Germinal center (tissue), 1 donor: ENCODE measurements around the gene ULK1.

Experiments
- DNase-seq: peaks from one replicate; pipeline ENCODE4 v3.0.0; 2012; ENCODE audit warnings: mixed read lengths, low spot score

Gene ULK1

DNA sequence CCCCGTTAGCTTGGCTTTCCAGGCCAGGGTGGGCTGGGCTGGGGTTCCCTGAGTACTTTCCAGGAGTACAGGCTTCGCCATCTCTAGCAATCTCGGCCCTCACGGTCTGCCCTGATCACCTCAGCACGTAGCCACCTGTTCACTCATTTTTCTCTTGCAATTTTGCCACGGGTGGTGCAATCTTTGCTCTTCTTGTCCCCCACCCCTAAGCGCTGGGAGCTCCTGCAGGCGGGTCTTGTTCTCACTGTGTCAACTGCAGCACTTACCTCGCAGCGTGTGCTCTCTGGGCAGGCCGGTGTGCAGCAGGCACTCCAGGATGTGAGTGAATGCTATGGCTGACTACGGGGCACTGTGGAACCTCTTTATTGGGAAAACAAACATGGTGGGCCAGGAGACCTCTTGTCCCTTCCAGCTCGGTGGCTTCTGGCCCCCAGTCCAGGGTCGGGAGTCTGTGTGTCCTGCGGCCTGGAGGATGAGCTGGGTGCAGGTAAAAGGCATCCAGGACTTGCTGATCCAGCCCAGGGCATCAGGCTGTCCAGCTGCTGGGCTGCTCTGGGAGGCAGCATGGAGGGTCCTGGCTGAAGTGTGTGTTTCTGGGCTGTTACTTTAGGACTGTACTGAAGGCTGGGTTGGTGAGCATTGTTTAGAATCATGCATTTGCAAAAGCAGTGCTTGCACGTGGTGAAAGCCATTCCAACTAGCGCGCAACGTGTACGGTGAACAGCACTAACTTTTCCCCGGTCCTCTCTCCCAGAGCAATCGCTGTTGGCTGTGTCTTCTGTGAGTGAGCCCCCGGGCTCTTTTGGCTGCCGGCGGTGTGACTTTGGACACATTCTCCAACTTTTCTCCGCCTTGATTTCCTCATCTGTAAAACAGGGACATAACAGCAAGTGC lies 1.5 kb upstream of the ULK1 start:
- no peak for DNase-seq

DNA sequence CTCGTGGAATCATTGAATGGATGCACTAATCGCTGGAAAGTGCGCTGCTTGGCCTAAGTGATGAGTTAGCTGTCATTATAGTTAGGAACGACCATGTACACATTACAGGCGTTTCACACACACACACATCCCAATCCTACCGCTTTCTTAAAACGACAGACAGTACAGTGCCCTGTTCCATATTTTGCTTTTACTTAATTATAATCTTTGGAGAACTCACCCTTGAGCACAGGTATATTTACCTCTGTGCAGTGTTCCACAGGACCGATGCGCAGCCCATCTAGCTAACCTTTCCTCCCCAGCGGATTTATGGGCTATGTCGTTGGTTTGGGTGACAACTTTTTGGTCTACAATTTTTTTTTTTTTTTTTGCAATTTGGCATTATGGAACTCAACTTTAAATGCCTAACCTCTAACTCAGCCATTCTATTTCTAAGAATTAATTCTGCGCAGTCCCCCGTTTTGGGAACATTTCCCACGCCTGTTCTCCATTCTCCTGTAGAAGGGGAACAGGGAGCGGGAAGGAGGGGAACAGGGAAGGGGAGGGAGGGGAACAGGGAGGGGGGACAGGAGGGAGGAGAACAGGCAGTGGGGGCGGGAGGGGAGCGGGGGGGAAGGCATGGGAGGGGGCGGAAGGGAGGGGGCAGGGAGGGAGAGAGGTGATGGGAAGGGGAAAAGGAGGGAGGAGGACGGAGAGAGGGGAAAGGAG lies 663 bp upstream of the ULK1 start:
- DNase-seq = no peak

DNA sequence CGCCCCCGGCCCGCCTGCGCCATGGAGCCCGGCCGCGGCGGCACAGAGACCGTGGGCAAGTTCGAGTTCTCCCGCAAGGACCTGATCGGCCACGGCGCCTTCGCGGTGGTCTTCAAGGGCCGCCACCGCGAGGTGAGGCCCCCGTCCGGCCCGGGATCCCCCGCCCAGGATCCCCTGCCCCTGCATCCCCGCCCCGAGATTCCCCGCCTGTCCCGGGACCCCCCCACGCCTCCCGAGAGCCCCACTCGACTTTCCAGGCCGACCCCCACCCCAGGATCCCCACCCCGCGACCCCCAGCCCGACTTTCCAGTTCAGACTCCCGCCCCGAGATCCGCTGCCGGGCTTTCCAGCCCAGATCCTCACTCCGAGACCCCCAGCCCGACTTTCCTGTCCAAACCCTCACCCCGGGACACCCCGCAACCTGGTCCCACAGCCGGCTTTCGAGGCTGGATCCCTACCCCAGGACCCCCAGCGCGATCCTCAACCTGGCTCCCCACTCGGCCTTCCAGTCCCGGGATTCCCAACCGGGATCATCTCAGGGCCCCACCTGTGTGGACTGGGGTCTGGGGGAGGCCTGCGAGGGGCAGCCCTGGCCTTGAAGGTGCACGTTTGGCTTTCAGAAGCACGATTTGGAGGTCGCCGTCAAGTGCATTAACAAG lies 688 bp downstream of the ULK1 start:
- no peak for DNase-seq

DNA sequence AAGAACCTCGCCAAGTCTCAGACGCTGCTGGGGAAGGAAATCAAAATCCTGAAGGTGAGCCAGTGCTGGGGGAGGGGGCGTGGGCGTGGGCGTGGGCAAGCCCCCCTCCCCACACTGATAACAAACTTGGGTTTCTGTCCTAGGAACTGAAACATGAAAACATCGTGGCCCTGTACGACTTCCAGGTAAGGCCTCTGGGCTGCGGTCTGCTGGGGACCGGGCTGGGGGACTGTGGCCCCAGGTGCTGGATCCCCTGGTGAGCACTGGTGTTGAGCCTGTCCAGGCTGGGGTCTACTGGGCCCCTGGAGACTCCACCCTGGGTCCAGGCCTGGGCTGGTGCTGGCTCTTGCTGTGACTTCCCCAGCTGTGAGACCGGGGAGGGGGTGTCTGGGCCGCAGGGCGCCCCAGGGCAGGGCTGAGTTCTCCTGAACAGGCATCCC lies 1.2 kb downstream of the ULK1 start:
- no peak for DNase-seq

DNA sequence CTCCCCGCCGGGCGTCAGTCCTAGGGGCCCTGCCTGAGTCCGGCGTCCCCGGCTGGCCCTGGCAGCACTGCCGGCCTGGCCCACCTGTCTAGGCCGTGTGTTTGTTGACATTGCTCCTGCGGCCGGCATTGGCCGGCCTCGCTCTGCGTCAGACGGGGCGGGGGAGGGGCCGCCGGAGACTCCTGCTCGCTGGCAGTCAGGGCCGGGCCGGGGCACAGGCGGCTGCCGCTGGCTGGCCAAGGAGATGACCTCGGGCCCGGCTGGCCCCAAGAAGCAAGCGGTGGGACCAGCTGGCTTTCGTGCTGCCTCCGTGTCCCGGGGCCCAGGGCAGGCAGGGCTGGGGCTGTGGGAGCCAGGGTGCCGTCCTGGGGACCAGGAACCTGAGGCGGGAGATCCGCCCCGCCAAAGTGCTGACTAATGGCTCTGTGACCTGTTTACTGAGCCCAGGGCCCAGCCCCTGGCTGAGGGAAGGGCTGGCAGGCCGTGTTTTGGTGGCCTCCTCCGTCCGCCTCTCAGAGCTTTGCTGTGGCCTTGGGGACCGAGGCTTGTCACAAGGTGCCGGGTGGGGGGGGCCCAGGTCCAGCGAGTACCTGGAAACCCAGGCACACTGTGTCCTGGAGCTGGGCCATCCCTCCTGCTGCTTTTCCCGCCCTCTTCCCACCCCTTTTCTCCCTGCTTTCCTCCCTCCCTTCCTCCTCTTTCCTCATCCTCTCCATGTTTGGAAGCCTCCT lies 1.8 kb downstream of the ULK1 start:
- peak; percentile 76 for DNase-seq

DNA sequence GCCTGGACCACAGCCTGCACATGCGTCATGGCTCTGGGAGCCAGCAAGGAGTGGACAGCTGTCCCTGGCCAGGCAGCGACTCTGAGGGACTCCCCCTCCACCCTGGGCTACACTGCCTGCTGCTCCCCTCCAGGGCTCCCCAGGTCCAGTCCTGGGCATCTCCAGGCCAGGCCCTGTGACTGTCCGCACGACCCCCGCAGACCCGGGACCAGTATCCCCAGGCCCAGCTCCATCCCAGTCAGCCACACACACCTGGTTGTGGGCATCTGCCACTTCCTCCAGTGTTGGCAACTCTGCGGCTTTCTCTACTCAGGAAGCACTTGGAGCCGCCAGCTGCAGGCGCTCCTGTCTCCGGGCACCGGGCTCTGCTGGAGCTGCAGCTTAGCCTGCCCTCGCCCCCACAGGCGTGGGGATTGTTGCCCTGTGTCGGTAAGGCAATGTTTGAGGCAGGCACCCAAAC lies 2.4 kb downstream of the ULK1 start:
- no peak for DNase-seq

DNA sequence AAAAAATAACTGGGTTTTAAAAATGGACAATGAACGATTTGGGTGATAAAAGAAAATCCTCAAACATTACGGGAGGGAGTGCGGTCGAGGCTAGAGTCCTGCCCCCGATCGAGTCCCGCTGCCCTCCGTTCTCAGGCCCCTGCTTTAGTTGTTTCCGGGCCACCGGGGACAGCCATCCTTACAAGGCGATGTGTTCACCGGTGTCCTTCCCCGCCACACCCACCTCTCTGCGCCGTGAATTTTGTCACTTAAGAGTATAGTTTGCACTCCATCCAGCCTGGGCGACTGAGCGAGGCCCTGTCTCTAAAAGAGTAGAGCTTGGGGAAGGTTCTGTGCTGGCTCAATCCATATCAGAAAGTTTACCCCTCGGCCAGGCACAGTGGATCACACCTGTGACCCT lies 2.9 kb downstream of the ULK1 start:
- DNase-seq = no peak

DNA sequence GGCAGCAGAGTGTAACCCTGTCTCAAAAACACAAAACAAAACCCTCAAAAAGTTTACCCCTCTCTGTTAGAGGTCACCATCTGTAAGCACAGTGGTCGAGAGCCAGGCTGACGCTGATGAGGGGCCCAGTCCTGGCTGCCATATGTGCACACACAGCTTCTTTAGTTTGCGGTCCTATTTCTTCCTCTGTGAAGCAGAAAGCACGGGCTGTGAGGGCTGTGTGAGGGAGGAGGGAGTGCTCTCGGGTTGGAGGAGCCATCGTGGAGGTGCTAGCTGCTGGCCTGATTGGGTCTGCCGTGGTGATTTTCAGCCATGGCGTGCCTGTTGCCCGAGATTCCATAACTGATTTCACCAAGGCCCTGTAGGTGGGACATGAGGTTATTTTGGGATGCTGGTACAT lies 3.5 kb downstream of the ULK1 start:
- DNase-seq = no peak

DNA sequence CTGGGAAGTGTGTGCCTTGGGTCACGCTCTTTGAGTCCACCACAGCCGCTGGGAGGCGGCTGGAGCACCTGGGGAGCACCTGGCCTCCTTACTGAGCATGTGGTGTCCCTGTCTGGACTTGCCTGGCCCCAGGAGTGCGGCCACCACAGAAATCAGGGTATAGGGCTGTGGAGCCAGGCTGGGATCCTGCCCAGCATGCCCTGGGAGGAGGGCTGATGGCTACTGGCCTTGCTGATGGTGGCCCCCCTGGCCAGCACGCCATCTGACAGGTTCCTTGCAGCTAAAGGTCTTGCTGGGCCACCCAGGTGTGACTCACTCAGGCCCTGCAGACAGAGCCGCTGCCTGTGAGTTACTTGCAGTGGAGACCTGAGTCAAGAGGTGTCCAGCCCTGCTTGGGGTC lies 6.0 kb downstream of the ULK1 start:
- no peak for DNase-seq

DNA sequence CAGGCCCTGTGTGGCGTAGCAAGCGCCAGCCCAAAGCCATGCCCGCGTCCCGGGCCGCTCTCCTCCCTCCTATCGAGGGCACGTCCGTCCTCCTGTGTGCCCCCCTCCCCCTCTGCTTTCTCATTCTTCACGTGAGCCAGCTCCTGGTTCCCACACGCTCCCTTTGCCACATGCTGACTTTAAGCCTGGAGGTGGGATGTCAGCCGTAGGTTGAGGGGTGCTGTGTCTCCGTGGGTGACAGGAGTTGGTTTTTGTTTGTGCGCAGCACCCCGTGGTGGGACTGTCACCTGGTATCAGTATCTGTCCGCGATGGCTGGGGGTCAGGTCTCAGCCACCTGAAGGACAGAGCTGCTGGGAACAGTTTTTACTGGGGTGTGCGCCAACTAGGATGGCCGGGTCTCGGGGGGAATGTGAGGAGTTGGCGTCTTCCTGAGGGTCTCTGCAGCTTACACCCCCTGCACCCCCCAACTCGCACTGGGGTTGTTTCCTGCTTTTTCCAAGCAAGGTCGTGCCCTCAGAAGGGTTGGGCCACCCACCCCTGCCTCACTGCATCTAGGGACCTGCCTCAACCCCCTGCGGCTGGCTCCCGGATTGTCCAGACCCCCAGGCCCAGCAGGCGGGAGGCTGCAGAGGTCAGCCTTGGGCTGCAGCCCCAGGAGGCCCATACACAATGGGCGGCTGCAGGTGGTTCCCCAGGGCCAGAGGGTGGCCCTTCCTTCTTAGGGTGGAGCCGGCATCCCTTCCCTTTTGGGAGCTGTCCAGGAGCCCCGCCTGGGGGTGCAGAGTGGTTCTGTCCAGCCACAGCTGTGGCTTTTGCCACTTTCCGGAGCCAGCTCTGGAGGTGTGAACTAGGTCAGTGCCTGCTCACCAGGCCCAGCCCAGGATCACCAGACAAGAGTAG lies 7.3 kb downstream of the ULK1 start:
- no peak for DNase-seq

DNA sequence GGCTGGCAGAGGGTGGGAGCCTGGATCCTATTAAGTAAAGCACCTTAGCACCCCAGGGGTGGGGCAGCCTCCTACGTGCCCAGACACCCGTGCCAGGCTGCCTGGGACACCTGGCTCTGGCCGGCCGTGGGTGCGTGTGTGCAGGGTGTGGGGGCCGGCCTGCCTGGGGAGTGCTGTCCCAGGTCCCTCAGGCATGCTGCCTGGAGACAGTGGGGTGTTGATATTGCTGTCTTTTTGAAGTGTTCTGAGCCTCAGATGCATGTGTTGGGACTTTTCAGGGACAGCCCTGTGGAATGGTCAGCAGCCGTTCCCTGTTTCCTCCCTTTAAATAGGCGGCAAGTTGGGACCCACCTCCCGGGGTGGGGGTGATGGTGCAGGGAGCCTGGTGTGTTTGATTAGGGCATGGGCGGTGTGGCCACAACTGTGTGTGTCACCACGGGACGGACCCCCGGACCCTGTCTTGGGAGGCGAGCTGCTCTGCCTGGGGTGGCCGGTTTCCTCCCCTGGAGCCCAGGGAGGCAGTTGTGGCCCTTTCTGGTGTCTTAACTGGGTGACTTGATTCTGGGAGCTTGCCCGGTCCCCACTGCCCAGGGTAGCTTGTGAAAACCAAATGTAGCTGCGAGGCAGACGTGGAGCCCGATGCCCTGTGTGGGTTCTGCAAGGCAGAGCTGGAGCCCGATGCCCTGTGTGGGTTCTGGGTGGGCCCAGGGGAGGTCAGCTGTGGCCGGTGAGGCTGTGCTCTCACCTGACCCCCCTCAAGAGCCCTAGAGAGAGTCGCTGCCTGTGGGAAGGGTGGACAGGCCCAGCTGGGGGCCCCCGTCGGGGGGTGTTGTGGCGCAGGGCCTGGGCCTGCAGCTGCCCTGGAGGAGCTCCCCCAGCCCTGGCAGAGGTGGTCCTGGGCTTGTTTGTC lies 8.2 kb downstream of the ULK1 start:
- no peak for DNase-seq

DNA sequence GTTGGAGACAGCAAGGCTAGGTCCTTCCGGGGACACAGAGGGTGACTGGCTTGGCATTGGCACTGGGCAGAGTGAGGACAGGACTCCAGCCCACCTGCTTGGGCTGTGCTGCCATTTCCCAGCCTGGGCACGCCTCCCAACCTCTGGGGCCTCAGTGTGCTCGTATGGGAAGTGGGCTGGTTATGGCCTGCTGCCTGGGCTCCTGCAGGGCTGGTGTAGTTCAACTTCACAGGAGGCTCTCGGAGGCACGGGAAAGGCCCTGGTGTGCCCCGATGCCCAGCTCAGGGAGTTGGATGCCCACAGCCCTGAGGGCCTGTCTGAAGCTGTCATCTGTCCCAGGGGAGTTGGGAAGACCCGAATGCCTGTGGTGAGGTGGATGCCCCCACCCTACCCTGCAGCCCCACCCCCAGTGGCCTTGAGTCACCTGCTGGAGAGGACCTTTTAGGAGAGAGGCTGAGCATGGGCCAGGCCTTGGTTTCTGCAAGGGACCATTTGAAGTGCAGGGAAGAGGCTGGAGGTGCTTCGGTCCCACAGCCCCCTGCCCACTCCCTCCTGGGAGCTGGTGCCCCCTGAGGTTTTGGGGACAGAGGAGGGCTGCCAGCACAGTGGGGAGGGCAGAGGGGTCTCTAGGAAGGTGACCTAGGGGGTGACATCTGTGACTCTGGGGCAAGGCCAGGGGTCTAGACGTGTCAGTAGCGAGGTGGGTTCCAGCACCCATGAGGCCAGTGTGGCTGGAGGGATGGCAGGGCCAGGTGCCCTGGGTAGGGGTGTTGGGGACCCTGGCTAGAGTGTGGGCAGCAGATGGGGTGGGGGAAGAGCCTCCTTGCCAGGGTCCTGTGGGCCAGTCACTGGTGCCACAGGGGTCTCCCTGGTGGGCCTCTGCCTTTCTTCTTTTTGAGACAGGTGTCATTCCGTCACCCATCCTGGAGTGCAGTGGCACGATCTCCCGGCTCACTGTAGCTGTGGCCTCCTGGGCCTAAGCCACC lies 9.1 kb downstream of the ULK1 start:
- no peak for DNase-seq

DNA sequence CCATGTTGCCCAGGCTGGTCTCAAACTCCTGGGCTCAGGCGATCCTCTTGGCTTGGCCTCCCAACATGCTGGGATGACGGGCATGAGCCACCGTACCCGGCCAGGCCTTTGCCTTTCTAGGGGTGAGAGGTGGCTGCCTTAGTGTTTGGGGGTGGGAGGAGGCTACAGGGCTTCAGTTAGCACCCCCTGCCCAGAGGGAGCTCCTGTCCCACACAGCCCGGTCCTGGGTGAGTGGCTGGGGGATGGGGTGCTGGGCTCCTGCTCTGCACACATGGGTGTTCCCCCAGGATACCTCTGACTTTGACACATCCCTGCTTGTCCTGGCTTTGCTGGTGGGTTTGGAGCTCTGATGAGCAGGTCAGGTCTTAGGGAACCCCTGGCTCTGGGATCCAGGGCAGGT lies 9.9 kb downstream of the ULK1 start:
- DNase-seq = no peak

DNA sequence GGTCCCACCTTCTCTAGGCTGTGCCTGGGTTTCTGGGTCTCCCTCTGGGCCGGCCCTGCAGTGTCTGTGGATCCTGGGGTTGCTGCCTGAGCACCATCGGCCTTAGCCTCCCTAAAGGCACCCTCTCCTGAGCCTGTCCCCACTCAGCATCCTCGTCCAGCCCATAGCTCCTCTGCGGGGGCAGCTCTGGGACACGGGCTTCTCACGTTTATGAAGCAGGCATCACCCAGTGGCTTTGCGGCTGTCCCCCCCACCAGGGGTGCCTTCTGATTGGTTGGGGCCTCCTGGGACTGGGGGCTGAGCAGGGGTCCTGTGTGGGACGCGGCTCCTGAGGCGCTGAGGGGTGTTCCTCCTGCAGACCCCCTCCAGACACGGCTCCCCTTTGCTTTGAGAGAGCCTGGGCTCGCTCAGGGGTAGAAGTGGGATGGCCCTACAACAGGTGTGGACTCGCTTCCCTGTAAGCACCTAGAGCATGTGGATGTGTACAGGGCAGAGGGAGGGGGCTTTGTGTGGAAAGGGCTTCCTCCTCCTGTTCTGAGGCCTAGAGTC lies 10.7 kb downstream of the ULK1 start:
- DNase-seq = no peak

DNA sequence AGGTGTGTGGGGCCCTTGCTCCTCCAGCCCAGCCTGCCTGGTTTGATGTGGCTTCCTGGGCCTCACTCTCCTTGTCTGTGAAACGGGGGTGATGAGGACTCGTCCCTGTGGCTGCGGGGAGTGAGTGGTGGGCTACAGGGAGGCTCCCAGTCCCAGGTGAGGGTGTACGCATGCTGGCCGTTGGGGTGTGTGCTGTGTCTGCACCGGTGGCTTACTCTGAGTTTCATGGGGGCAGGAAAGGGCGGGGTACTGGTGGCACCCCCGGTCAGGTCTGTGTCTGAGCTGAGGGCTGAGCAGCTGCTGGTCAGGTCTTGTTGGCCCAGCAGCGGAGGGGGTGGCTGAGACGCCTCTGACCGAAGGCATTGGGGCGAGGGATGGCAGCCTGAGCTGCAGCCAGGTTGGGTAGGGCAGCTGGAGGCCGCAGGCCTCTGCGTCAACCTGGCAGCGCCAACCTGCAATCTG lies 11.2 kb downstream of the ULK1 start:
- no peak for DNase-seq

DNA sequence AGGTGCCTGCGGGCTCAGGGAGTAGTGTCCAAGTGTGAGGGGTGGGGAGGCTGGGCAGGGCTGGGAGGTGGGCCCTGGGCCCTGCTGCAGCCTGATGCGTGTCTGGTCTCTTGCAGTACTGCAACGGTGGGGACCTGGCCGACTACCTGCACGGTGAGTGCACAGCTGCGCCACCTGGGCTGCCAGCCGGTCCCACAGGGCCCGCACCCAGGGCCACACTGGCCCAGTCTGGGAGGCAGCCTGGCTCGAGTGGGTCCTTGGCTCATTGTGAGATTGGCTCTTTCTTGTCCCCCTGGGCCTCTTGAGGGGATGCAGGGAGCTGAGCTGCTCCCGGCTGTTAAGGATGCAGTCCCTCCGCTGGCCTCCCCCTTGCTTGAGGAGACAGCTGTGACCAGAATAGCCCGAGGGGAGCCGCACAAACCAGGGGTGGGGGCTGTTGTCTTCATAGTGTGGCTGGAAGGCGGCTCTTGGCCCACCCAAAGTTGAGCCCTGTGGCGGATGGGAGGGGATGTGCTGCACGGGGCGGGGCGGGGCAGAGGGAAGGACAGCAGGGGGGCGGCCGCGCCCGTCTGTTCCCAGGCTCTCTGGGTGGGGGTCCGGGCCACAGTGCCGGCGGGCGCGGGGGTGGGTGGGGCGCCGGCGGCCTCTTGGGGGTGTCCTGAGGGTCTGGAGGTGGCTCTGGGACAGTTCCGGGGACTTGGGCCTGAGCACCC lies 13.1 kb downstream of the ULK1 start:
- no peak for DNase-seq
